MCF 10A (cell line): ENCODE measurements around the gene SLC12A3. TPM values are rescaled to one million over a fixed set of nuclear protein-coding genes. Genes with fewer than 3 reads are reported as not detected.

Experiments used
- BruUV-seq: library from RNA; stranded (reverse); fragments of 400-500 nt; replicated peaks from 2 replicates; lab custom pipeline; 2021; lab: Mats Ljungman, UMichigan
- CTCF ChIA-PET: fragments of 300-600 bp; sonication (Branson Sonifier 250); formaldehyde crosslinking; extraction: SDS; loops from one replicate; lab custom pipeline; 2021; ENCODE audit warnings: antibody characterized with exemption, inconsistent platforms; lab: Yijun Ruan, JAX
- POLR2A ChIA-PET: fragments of 300-600, 350-650 bp; sonication (Branson Sonifier 250); formaldehyde crosslinking; extraction: SDS; loops from one replicate; lab custom pipeline; 2020; ENCODE audit warnings: antibody characterized with exemption, inconsistent platforms; lab: Yijun Ruan, JAX
- DNase-seq: peaks from one replicate; pipeline ENCODE4 v3.0.0-alpha.2; 2018; ENCODE audit not compliant: unreplicated experiment
- H3K27ac Mint-ChIP-seq: one replicate; pipeline ENCODE4 v1.8.0; 2022; ENCODE audit warnings: mild to moderate bottlenecking, low read depth, mixed read lengths; ENCODE audit not compliant: unreplicated experiment
- H3K27me3 Mint-ChIP-seq: one replicate; pipeline ENCODE4 v1.8.0; 2022; ENCODE audit warnings: mixed read lengths; ENCODE audit not compliant: insufficient read depth, unreplicated experiment
- H3K36me3 Mint-ChIP-seq: one replicate; pipeline ENCODE4 v1.8.0; 2022; ENCODE audit warnings: mild to moderate bottlenecking, moderate library complexity, mixed read lengths; ENCODE audit not compliant: insufficient read depth, unreplicated experiment
- H3K4me1 Mint-ChIP-seq: one replicate; pipeline ENCODE4 v1.8.0; 2022; ENCODE audit warnings: mixed read lengths; ENCODE audit not compliant: insufficient read depth, unreplicated experiment
- H3K4me3 Mint-ChIP-seq: one replicate; pipeline ENCODE4 v1.8.0; 2022; ENCODE audit warnings: mild to moderate bottlenecking, moderate library complexity, mixed read lengths; ENCODE audit not compliant: unreplicated experiment
- H3K9me3 Mint-ChIP-seq: one replicate; pipeline ENCODE4 v1.8.0; 2022; ENCODE audit warnings: mixed read lengths; ENCODE audit not compliant: unreplicated experiment
- intact Hi-C: fragments of 100-400 bp; cut with micrococcal nuclease; formaldehyde crosslinking; loops from 2 replicates; pipeline ENCODE4 v1.14.1; 2022
- total RNA-seq: library from RNA; stranded (reverse); gene quantifications from 2 replicates; pipeline ENCODE4 v1.2.3, GENCODE V29; 2022
- TF ChIP-seq, protein P1 (sequence below): fragments of 200-600 bp; IDR thresholded peaks from one replicate; pipeline ENCODE4 v1.8.0; 2022; ENCODE audit warnings: antibody characterized with exemption, mild to moderate bottlenecking; ENCODE audit not compliant: unreplicated experiment

Gene SLC12A3
- total RNA-seq, 1 experiment from 2014 or later = not detected

DNA sequence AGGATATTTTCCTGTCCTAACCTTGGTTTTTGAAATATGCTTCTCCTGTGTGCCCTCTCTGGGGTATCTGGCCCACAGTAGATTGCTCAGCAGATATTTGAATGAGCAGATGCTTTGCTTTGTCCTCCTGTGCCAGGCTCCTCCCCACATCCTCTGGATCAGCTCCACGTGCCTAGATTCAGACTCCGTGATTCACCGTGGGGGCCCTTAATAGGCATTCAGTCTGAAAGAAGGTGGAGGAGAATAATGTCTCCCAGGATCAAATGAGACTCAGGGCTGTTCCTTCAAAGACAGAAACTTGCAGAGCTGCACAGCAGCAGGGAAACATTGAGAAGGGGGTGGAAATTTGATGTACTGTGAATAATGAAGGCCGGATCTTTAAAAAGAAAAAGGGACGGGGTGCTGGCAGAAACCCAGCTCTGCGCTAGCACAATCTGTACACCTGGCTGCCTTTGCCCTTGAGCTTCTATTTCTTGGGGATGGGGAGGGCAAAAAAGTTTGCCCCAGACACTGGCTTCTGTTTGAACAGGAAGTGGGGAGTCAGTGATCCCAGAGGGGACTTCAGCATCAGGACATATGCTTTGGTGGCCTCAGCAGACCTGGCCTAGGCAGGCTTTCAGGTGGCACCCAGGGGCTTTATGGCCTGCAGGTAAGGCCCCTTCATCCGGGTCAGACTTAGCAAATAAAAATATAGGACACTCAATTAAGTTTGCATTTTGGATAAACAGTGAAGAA, 15.9 kb upstream of the SLC12A3 start:
- TF ChIP-seq, protein P1, sequence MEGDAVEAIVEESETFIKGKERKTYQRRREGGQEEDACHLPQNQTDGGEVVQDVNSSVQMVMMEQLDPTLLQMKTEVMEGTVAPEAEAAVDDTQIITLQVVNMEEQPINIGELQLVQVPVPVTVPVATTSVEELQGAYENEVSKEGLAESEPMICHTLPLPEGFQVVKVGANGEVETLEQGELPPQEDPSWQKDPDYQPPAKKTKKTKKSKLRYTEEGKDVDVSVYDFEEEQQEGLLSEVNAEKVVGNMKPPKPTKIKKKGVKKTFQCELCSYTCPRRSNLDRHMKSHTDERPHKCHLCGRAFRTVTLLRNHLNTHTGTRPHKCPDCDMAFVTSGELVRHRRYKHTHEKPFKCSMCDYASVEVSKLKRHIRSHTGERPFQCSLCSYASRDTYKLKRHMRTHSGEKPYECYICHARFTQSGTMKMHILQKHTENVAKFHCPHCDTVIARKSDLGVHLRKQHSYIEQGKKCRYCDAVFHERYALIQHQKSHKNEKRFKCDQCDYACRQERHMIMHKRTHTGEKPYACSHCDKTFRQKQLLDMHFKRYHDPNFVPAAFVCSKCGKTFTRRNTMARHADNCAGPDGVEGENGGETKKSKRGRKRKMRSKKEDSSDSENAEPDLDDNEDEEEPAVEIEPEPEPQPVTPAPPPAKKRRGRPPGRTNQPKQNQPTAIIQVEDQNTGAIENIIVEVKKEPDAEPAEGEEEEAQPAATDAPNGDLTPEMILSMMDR = no peak
- Mint-ChIP-seq H3K9me3 (no peaks in the 10 kb centered on the region), H3K27ac (peak overlapping the region; percentile 16), H3K36me3 (peaks cover 5% of the 10 kb centered on the region), H3K27me3 (no peaks in the 10 kb centered on the region), H3K4me1 (peaks cover 32% of the 10 kb centered on the region), H3K4me3 (peak overlapping the region; percentile 21)
- intact Hi-C loops = no loop called here
- no TSS peak for BruUV-seq
- peak; percentile 81 for DNase-seq
- CTCF ChIA-PET = interaction anchor here (0.5 to 1.3 kb wide), 4 partner anchors 18 to 251 kb away, joined by 3 to 5 read pairs (median 4); no protein-coding TSS in a partner anchor
- POLR2A ChIA-PET = interaction anchor here (0.6 to 1.7 kb wide), 7 partner anchors 12 to 84 kb away, joined by 3 to 6 read pairs (median 4); partner anchors contain the start of gene HERPUD1

DNA sequence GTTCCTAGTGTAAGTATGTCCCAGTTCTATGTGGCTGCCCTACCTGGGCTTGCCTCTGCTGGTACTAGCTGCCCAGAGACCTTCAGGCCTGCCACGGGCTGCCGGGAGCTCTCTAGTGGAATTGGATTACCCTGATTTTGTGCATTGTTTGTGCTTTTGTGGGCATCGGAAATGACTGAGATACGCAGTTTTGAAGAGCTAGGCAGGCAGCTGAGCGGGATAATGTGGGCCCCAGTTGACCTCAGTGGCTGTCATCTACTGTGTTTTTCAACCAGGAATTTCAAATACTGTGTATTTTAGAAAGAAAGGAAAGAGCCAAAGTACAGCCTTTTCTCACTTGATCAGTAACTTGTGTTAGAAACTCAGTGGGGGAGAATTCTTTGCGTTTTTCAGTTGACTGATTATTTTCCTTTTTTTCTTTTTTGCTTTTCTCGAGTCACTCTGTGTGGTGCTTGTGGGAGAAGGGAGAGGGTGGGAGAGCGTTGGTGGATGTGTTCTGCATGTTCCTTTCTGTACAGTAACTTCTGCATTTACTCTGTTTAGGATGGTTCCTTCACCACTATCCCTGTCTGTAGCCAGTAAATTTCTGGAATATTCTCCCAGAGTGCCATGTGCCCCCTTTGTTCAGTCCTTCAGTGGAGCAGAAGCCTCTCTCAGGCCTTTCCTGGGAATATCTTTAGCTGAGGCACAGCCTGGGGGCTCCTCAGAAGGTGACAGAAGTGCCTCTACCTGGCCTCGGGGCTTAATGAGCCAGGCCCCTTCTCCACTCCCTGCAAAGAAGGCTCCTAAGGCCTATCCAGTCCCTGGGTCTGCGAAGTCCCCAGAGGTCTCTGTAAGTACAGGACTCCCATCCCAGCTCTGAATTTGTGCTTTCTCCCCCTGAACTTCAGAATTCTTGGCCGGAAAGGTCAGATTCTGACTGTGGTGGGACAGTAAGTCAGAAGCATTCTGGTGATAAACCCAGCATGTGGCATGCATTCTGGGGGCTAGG, 15.0 kb upstream of the SLC12A3 start:
- Mint-ChIP-seq H3K9me3 (no peaks in the 10 kb centered on the region), H3K4me3 (no peak overlapping the region), H3K36me3 (peaks cover 3% of the 10 kb centered on the region), H3K27ac (peak overlapping the region; percentile 16), H3K27me3 (no peaks in the 10 kb centered on the region), H3K4me1 (peaks cover 32% of the 10 kb centered on the region)
- CTCF ChIA-PET = interaction anchor here (0.5 to 1.3 kb wide), 5 partner anchors 14 to 327 kb away, joined by 3 to 5 read pairs (median 3); no protein-coding TSS in a partner anchor
- intact Hi-C loops = no loop called here
- DNase-seq = no peak
- POLR2A ChIA-PET = interaction anchor here (0.7 to 1.2 kb wide), 5 partner anchors 20 to 84 kb away, joined by 3 to 4 read pairs (median 4); no protein-coding TSS in a partner anchor
- no TSS peak for BruUV-seq
- TF ChIP-seq, protein P1 = no peak

DNA sequence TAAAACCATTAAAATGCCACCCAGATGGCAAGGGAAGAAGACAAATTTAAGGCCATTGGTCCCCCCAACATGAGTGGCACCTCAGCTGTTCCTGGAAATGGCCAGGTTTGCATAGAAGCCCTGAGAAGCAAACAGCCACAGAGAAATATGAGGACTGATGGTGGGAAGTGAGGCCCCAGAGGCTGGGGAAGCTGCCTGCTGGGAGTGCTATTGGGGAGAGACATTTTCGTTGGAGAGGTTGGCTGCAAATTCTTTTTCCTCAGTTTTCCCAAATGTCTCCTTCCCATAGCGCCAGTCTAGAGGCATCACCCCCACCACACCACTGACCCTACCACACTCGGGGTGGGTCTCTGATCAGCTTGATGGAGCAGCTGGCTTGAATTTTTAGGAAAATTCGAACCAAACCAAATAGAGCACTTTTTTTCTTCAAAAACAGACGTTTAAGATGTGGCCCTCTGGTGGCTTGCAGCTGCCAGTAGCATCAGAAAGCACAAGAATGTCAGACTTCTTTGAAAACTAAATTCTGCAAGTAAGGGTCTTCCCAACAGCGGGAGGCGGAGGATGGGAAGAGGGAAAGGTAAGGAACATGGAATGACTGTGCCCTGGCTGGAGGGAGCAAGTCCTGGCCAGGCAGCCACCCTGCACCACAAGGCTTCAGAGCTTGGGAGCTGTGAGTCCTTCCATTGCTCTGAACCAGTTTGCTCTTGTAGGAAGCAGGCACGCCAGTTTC, 13.2 kb upstream of the SLC12A3 start:
- Mint-ChIP-seq H3K27ac (no peak overlapping the region), H3K27me3 (no peaks in the 10 kb centered on the region), H3K9me3 (no peaks in the 10 kb centered on the region), H3K4me1 (peaks cover 32% of the 10 kb centered on the region), H3K4me3 (no peak overlapping the region), H3K36me3 (no peaks in the 10 kb centered on the region)
- intact Hi-C loops = no loop called here
- no TSS peak for BruUV-seq
- TF ChIP-seq, protein P1 = no peak
- ChIA-PET POLR2A (interaction anchor here (1.0 kb wide), 1 partner anchor 10 kb away, joined by 3 read pairs; no protein-coding TSS in a partner anchor), CTCF (interaction anchor here (0.6 to 1.7 kb wide), 4 partner anchors 15 to 216 kb away, joined by 3 to 7 read pairs (median 3); no protein-coding TSS in a partner anchor)
- no peak for DNase-seq
